Lung (tissue), 12 donors: ENCODE data around the gene IGDCC3. TPM values are rescaled to one million over a fixed set of nuclear protein-coding genes. Genes with fewer than 3 reads are reported as not detected.
"Not testable (repeated sequence)": the region's sequence is repeated elsewhere in the genome, so short reads cannot be mapped to it uniquely, and the experiment has no call there.

Experiments used
- ATAC-seq: fragments of 200-7000 bp; cut with Tn5 transposase; one replicate; pipeline ENCODE4 v1.9.1; 2020; ENCODE audit warnings: moderate number of reproducible peaks; ENCODE audit not compliant: insufficient read depth, low FRiP score
- DNase-seq, 3 donors: peaks; one replicate each; pipeline ENCODE4 v3.0.0-alpha.2; 2013 to 2017
- H3K27ac ChIP-seq, 2 donors: one replicate each; pipeline ENCODE4 v1.5.1; 2013; ENCODE audit warnings: mild to moderate bottlenecking in 2 of 2, moderate library complexity in 2 of 2, control low read depth in 1 of 2, inconsistent platforms in 1 of 2, low read depth in 1 of 2, low read length in 1 of 2
- H3K27me3 ChIP-seq, 3 donors: one replicate each; pipeline ENCODE4 v1.5.1; 2013; ENCODE audit warnings: low read length in 2 of 3; ENCODE audit not compliant: control insufficient read depth in 3 of 3, insufficient read depth in 3 of 3
- H3K36me3 ChIP-seq, 4 donors: one replicate each; pipeline ENCODE4 v1.5.1; 2013; ENCODE audit warnings: low read length in 4 of 4, mild to moderate bottlenecking in 1 of 4, moderate library complexity in 1 of 4; ENCODE audit not compliant: control insufficient read depth in 4 of 4, insufficient read depth in 4 of 4
- H3K4me1 ChIP-seq, 5 donors: one replicate each; pipeline ENCODE4 v1.5.1; 2013; ENCODE audit warnings: low read length in 5 of 5, mild to moderate bottlenecking in 2 of 5, moderate library complexity in 1 of 5; ENCODE audit not compliant: control insufficient read depth in 5 of 5, insufficient read depth in 5 of 5
- H3K4me3 ChIP-seq: one replicate; pipeline ENCODE4 v1.5.1; 2013; ENCODE audit warnings: mild to moderate bottlenecking, control low read depth, moderate library complexity
- H3K9ac ChIP-seq, 2 donors: one replicate each; pipeline ENCODE4 v1.5.1; 2013; ENCODE audit warnings: low read length in 2 of 2, control low read depth in 1 of 2; ENCODE audit not compliant: insufficient read depth in 1 of 2
- H3K9me3 ChIP-seq, 4 donors: one replicate each; pipeline ENCODE4 v1.5.1; 2013; ENCODE audit warnings: low read length in 3 of 4, mild to moderate bottlenecking in 1 of 4, moderate library complexity in 1 of 4; ENCODE audit not compliant: control insufficient read depth in 4 of 4, insufficient read depth in 3 of 4
- CTCF ChIP-seq: IDR thresholded peaks from 2 replicates; pipeline ENCODE4 v1.5.1; 2012; ENCODE audit warnings: mild to moderate bottlenecking; ENCODE audit errors: control extremely low read depth, extremely low read depth
- WGBS, 2 donors: extraction: QIAGEN DNeasy Blood & Tissue Kit; methylation state at CpG; one replicate each; pipeline ENCODE4 v1.1.7; 2013; 5-methylcytosine and 5-hydroxymethylcytosine counted together
- polyA plus RNA-seq, 2 donors: library from polyadenylated mRNA; stranded (reverse); fragments of 200-250 nt; gene quantifications; one replicate each; pipeline ENCODE4 v1.2.1, GENCODE V29; 2013
- total RNA-seq, 2 donors: library from RNA; depleted of rRNA in 1 of 2; stranded (reverse); fragments of >200 nt in 1 of 2; gene quantifications; one replicate each; pipeline ENCODE4 v1.2.1, GENCODE V29; 2014 to 2021
- donor health status: control.
- donor health status: control.
- donor health status: Bipolar disorder and iron deficiency.
- donor health status: healthy.
- donor health status: DM: yes; HTN: yes; CAD: no.

The IGDCC3 gene
- total and polyA plus RNA-seq, 4 donors = 0.09 to 1.3 TPM; not detected in 2

GRCh38 chr15:65399001-65399706 lies 21.4 kb upstream of the IGDCC3 start:
- H3K36me3 ChIP-seq = peaks cover 0 to 22% (median 4%) of the 10 kb centered on the region in 4 donors
- peaks cover 0 to 22% (median 9%) of the 10 kb centered on the region in 5 donors for H3K4me1 ChIP-seq
- H3K9ac ChIP-seq = no peak overlapping the region
- no peak overlapping the region for H3K27ac ChIP-seq
- no peak overlapping the region for H3K4me3 ChIP-seq
- H3K9me3 ChIP-seq = peaks cover 0 to 6% (median 0%) of the 10 kb centered on the region in 4 donors
- DNase-seq (no peak), ATAC-seq (no peak)
- 78 to 91% methylated on average over 11 of the region's 11 CpGs for WGBS, 2 donors
- peaks cover 6 to 17% (median 7%) of the 10 kb centered on the region in 3 donors for H3K27me3 ChIP-seq
- no peak for TF ChIP-seq CTCF

- DNase-seq, H3K9me3 ChIP-seq, H3K4me3 ChIP-seq, H3K27ac ChIP-seq, H3K9ac ChIP-seq, ATAC-seq: not testable (repeated sequence)
- H3K27me3 ChIP-seq = peaks cover 6 to 17% (median 7%) of the 10 kb centered on the region in 3 donors
- H3K36me3 ChIP-seq = peaks cover 0 to 26% (median 7%) of the 10 kb centered on the region in 4 donors
- H3K4me1 ChIP-seq = peaks cover 0 to 22% (median 9%) of the 10 kb centered on the region in 5 donors
- 94 to 96% methylated on average over 16 of the region's 16 CpGs for WGBS, 2 donors
These were observed 20.7 kb upstream of the IGDCC3 start for GRCh38 chr15:65398486-65398885.

GRCh38 chr15:65396965-65397317 lies 19.1 kb upstream of the IGDCC3 start:
- Histone ChIP-seq H3K9me3 (peaks cover 0 to 6% (median 0%) of the 10 kb centered on the region in 4 donors), H3K4me3 (no peak overlapping the region), H3K27ac (no peak overlapping the region), H3K9ac (no peak overlapping the region), H3K4me1 (peaks cover 0 to 22% (median 8%) of the 10 kb centered on the region in 5 donors), H3K27me3 (peaks cover 6 to 17% (median 7%) of the 10 kb centered on the region in 3 donors), H3K36me3 (peaks cover 0 to 38% (median 8%) of the 10 kb centered on the region in 4 donors)
- TF ChIP-seq CTCF = no peak
- 28 to 38% methylated on average over 10 of the region's 10 CpGs for WGBS, 2 donors
- no peak for ATAC-seq
- no peak for DNase-seq

GRCh38 chr15:65396283-65396964 lies 18.6 kb upstream of the IGDCC3 start:
- DNase-seq (no peak), ATAC-seq (no peak)
- Histone ChIP-seq H3K9me3 (peaks cover 0 to 6% (median 0%) of the 10 kb centered on the region in 4 donors), H3K9ac (no peak overlapping the region), H3K27ac (no peak overlapping the region), H3K4me3 (no peak overlapping the region), H3K4me1 (peaks cover 0 to 20% (median 7%) of the 10 kb centered on the region in 5 donors), H3K27me3 (peaks cover 6 to 17% (median 7%) of the 10 kb centered on the region in 3 donors), H3K36me3 (peaks cover 0 to 41% (median 8%) of the 10 kb centered on the region in 4 donors)
- TF ChIP-seq CTCF = no peak
- WGBS, 2 donors = 16 to 32% methylated on average over 34 of the region's 34 CpGs
